AG09309 (cell line): ENCODE data around the gene BTBD9.

ENCODE experiments used
- DNase-seq: peaks from one replicate; pipeline ENCODE4 v3.0.0-alpha.2; 2010; ENCODE audit warnings: low read depth
- H3K4me3 ChIP-seq: 2 replicates; pipeline ENCODE4 v1.5.1; 2011; ENCODE audit warnings: mild to moderate bottlenecking, low read depth, low read length, moderate library complexity; ENCODE audit not compliant: control insufficient read depth
- CTCF ChIP-seq: IDR thresholded peaks from 2 replicates; pipeline ENCODE4 v1.5.1; 2011; ENCODE audit warnings: mild to moderate bottlenecking, low read depth, low read length, inconsistent platforms; ENCODE audit not compliant: insufficient read depth, control insufficient read depth; ENCODE audit errors: missing control alignments

BTBD9 gene

GRCh38 chr6:38684237-38684636 lies 44.5 kb upstream of the BTBD9 start:
- no peak overlapping the region for H3K4me3 ChIP-seq
- TF ChIP-seq CTCF: no peak

GRCh38 chr6:38681850-38682249 lies 42.1 kb upstream of the BTBD9 start:
- DNase-seq: no peak
- H3K4me3 ChIP-seq: no peak overlapping the region
- TF ChIP-seq CTCF: no peak

More at GRCh38 chr6:38684237-38684636, 44.5 kb upstream of the BTBD9 start:
- no peak for DNase-seq

- no peak overlapping the region for H3K4me3 ChIP-seq
- TF ChIP-seq CTCF: no peak
- no peak for DNase-seq
Measured at GRCh38 chr6:38679668-38680067, 39.9 kb upstream of the BTBD9 start.

GRCh38 chr6:38678178-38678760 lies 38.5 kb upstream of the BTBD9 start:
- TF ChIP-seq CTCF: no peak
- no peak for DNase-seq
- no peak overlapping the region for H3K4me3 ChIP-seq

DNA sequence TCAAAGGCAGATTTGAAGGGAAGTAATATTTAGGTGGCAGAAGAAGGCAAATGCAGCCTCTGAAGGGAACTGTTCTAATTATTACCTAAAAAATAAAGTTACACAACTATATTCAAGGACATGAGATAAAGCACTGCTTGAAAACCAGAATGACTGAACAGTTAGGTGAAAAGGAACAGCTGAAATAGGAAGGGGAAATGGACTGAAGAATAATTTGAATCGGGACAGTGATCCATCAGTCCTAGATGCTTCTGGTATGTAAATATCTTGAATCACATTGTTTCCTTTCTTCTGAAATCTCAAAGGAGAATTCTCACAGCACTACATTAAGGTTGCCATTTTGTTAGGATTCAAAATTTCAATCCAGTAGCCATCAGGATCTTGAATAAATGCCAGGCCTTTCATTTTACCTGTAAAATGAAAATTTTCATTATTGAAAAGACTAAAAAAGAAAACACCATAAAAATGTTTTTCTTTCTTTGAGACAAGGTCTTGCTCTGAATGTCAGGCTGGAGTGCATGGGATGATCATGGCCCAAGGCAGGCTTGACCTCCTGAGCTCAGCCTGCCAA lies 37.3 kb upstream of the BTBD9 start:
- DNase-seq: no peak
- no peak overlapping the region for H3K4me3 ChIP-seq
- no peak for TF ChIP-seq CTCF

GRCh38 chr6:38676236-38676973 lies 36.7 kb upstream of the BTBD9 start:
- H3K4me3 ChIP-seq: no peak overlapping the region
- TF ChIP-seq CTCF: no peak
- no peak for DNase-seq
